AML-193 (cell line): ENCODE results near the gene SBNO2.
"Not testable (repeated sequence)": the region's sequence is repeated elsewhere in the genome, so short reads cannot be mapped to it uniquely, and the experiment has no call there.

Source experiments
- DNase-seq, 2 experiments: peaks; one replicate each; lab custom pipeline; 2025; lab: John Stamatoyannopoulos, UW

SBNO2 gene

GRCh38 chr19:1136201-1136600 is 37.9 kb downstream of the SBNO2 start:
- no peak for DNase-seq

GRCh38 chr19:1135454-1135853 is 38.6 kb downstream of the SBNO2 start:
- no peak for DNase-seq

GRCh38 chr19:1134431-1134830 is 39.6 kb downstream of the SBNO2 start:
- DNase-seq, result no peak

- DNase-seq, result no peak
Observed at GRCh38 chr19:1133471-1133929, 40.6 kb downstream of the SBNO2 start.

- no peak for DNase-seq
Observed at GRCh38 chr19:1132552-1133383, 41.3 kb downstream of the SBNO2 start.

GRCh38 chr19:1131718-1132551 is 42.1 kb downstream of the SBNO2 start:
- DNase-seq, result peak; percentile 74

- DNase-seq, result no peak
Observed at GRCh38 chr19:1130771-1131717, 43.0 kb downstream of the SBNO2 start.

GRCh38 chr19:1129535-1129934 is 44.5 kb downstream of the SBNO2 start:
- DNase-seq, result no peak

GRCh38 chr19:1129084-1129483 is 45.0 kb downstream of the SBNO2 start:
- DNase-seq, result not testable (repeated sequence)

- no peak for DNase-seq
Observed at GRCh38 chr19:1128106-1128505, 46.0 kb downstream of the SBNO2 start.

- no peak for DNase-seq
Observed at GRCh38 chr19:1126984-1127760, 46.9 kb downstream of the SBNO2 start.

GRCh38 chr19:1125601-1126467 is 48.2 kb downstream of the SBNO2 start:
- DNase-seq, result no peak

- DNase-seq, result no peak
Observed at GRCh38 chr19:1123885-1124677, 50.0 kb downstream of the SBNO2 start.

- no peak for DNase-seq
Observed at GRCh38 chr19:1123381-1123780, 50.7 kb downstream of the SBNO2 start.

GRCh38 chr19:1122972-1123363 is 51.1 kb downstream of the SBNO2 start:
- no peak for DNase-seq

- no peak for DNase-seq
Observed at GRCh38 chr19:1122021-1122971, 51.8 kb downstream of the SBNO2 start.

- DNase-seq, result no peak
Observed at GRCh38 chr19:1121395-1121794, 52.7 kb downstream of the SBNO2 start.
